Choroid plexus epithelial cell (primary cell): Measurements from ENCODE around the gene ARHGAP32.

Experiments used
- DNase-seq: peaks from one replicate; pipeline ENCODE4 v3.0.0-alpha.2; 2010; ENCODE audit warnings: low read depth
- H3K4me3 ChIP-seq: 2 replicates; pipeline ENCODE4 v1.5.1; 2011; ENCODE audit warnings: low read depth, mild to moderate bottlenecking, control low read depth, low read length, moderate library complexity
- TF ChIP-seq, protein P1 (sequence below): conservative IDR thresholded peaks from 2 replicates; pipeline ENCODE4 v1.5.1; 2011; ENCODE audit warnings: low read depth, mild to moderate bottlenecking, control low read depth, inconsistent platforms, low read length, moderate library complexity

Gene ARHGAP32

DNA sequence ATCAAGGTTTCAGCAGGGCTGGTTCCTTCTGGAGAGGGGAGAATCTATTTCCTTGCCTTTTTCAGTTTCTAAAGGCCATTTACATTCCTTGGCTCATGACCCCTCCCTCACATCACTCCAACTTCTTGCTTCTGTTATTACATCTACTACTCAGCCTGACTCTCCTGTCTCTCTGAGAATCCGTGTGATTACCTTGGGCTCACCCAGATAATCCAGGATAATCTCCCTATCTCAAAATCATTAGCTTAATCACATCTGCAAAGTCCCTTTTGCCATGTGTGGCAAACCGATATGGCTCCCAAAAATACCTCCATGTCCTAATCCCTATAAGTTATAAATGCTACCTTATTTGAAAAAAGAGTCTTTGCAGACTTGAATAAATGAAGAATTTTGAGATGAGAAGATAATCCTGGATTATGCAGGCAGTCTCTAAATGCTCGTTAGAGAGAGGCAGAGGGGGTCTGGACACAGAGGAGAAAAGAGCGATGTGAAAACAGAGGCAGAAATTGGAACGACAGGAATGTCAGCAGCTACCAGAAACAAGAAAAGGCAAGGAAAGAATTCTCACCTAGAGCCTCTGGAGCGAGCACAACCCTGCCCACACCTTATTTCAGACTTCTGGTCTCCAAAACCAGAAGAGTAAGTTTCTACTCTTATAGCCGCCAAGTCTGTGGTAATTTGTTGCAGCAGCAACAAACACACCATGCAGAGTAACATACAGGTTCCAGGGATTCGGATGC lies 23.6 kb upstream of the ARHGAP32 start:
- no peak overlapping the region for H3K4me3 ChIP-seq
- no peak for DNase-seq
- TF ChIP-seq, protein P1, sequence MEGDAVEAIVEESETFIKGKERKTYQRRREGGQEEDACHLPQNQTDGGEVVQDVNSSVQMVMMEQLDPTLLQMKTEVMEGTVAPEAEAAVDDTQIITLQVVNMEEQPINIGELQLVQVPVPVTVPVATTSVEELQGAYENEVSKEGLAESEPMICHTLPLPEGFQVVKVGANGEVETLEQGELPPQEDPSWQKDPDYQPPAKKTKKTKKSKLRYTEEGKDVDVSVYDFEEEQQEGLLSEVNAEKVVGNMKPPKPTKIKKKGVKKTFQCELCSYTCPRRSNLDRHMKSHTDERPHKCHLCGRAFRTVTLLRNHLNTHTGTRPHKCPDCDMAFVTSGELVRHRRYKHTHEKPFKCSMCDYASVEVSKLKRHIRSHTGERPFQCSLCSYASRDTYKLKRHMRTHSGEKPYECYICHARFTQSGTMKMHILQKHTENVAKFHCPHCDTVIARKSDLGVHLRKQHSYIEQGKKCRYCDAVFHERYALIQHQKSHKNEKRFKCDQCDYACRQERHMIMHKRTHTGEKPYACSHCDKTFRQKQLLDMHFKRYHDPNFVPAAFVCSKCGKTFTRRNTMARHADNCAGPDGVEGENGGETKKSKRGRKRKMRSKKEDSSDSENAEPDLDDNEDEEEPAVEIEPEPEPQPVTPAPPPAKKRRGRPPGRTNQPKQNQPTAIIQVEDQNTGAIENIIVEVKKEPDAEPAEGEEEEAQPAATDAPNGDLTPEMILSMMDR, result no peak

DNA sequence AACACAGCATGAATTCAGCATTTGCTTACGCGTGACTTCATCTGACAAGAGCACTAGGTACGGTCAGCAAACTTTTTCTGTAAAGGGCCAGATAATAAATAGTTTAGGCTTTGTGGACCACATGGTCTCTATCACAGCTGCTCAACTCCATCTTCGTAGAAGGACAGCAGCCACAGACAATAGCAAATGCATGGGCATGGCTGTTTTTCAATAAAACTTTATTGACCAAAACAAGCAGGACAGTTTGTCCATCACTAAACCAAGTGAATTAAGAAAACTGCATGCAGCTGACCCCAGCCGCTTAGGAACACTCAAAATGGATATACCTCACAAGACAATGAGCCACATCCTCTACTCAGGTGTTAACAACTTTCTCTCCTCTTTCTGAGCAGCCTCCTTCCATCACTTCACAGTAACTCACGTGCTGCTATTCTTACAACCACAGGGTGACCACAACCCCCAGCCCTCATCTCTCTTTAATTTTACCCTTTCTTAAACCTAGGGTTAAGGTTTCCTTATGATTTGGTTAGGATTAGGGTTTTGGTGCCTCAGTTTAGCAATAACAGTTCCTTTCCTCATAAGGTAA lies 22.7 kb upstream of the ARHGAP32 start:
- no peak overlapping the region for H3K4me3 ChIP-seq
- no peak for DNase-seq
- TF ChIP-seq, protein P1, result no peak

DNA sequence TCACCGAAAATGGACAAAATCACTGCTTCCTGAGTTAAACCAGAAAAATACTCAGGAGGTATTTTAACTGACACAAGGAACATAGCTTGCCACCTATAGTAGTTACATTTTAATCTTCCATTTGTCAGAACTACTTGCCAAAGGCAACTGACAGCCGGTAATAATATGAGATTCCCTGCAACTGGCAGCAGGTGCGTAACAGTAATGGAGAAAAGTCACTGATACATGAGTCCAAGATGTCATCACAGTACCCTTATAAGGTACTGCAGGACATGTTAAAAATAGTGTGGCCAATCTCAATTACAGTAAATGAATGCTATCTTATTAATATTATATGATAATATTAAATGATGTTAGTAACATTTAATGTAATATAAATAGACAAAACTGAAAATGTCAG lies 21.1 kb upstream of the ARHGAP32 start:
- TF ChIP-seq, protein P1, result no peak
- no peak overlapping the region for H3K4me3 ChIP-seq
- no peak for DNase-seq

DNA sequence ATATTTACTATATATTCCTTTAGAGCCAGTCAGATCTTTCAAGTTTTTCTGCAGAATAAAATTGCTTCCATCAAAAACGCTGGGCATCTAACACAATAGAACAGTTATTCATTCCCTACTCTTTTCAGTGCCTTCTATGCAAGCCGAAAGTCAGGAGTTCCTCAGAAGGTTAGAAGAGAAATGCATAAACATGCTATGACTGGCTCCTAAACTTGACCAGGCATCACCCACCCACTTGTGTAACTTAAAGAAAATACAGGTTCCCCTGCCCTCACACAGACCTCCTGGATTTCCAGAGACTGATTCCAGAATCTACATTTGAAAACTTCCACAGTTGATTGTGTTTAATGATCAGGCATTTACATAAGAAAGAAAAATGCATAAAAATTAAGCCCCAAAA lies 19.3 kb upstream of the ARHGAP32 start:
- TF ChIP-seq, protein P1, result no peak
- H3K4me3 ChIP-seq, result no peak overlapping the region
- no peak for DNase-seq

DNA sequence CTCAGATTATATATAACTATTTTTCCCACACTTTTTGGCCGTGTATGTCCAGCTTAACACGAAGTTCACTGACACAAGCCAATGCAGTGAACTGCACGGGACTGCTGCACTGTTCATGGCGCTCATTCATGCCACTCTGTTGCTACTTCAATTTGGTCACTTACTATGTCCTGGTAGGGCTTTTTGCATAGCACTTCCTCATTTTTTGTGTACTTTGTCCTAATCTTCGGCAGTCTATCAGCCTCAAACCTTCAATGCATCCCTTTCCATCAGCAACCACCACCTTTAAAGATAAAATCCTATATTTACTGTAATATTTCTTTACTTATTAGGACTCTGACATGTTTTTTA lies 18.7 kb upstream of the ARHGAP32 start:
- TF ChIP-seq, protein P1, result no peak
- no peak for DNase-seq
- no peak overlapping the region for H3K4me3 ChIP-seq

DNA sequence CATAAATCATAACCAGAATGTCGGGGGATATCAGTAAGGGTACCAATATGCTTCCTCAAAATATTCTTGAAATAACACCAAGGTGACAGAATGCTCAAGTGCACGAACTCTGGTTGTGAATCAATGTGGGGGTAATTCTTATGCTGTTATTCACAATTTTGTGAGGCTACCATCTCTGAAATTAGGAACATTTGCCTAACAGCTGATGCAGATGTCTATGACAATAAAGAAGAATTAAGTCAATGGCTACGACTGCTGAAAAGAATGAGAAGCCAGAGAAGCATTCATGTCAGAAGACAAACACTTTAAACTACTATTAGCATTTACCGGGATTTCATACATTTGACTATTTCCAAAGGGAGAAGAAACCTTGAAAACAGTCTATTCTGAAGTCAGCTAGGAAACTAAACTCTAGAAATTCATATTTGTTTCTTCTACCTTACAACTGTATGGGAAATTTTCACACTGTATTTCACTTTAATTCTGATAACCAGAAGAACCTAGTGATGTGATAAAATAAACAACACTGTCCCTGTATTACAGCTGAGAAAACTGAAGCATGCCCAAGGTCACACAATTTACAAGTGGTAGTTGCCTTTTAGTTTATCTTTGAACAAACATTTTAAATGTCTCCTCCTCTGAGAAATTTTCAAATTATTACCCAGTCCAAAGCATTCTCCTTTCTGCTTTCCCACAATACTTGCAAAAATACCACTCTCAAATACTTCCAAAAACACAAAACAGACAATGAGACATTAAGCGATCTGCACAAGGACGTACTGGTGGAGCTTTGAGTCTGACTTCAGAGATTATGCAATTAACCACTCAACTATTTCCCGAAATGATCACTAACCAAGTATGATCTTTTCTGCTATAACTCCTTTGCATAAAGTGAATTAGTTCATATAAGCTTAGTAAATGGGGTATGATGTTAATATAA lies 18.0 kb upstream of the ARHGAP32 start:
- DNase-seq, result peak; percentile 44
- H3K4me3 ChIP-seq, result no peak overlapping the region

More for the DNA sequence above, 18.0 kb upstream of the ARHGAP32 start:
- TF ChIP-seq, protein P1, result no peak
